Erythroblast (primary cell): ENCODE results near the gene NAALAD2.

Source experiments
- GATA1 ChIP-seq: IDR thresholded peaks from 2 replicates; pipeline ENCODE4 v1.6.1; 2011; ENCODE audit warnings: low read depth, mild to moderate bottlenecking, control low read depth, low read length, moderate library complexity
- POLR2A ChIP-seq: IDR thresholded peaks from 2 replicates; pipeline ENCODE4 v1.6.1; 2011; ENCODE audit warnings: mild to moderate bottlenecking, low read length

DNA sequence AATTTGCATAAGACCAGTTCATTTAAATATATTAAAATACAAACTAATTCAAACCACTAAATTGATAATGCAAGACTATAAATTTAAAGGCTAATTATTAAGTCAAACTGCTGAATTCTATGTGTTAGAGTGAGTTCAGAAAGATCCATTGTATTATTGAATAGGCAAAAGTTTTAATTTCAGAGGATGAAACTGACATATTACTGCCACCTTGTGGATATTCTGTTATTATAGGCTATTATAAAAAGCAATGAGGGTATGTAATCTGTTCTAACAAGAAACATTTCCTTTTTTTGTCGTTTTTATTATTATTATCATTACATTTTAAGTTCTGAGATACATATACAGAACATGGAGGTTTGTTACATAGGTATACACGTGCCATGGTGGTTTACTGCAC is 20.9 kb upstream of the NAALAD2 start:
- TF ChIP-seq POLR2A = no peak
- TF ChIP-seq GATA1 = no peak
